Dedifferentiated amniotic fluid mesenchymal stem cell (primary cell): ENCODE measurements around the gene LRMDA.

Source experiments
- DNase-seq: peaks from one replicate; pipeline ENCODE4 v3.0.0-alpha.2; 2016; ENCODE audit errors: extremely low spot score

LRMDA gene

DNA sequence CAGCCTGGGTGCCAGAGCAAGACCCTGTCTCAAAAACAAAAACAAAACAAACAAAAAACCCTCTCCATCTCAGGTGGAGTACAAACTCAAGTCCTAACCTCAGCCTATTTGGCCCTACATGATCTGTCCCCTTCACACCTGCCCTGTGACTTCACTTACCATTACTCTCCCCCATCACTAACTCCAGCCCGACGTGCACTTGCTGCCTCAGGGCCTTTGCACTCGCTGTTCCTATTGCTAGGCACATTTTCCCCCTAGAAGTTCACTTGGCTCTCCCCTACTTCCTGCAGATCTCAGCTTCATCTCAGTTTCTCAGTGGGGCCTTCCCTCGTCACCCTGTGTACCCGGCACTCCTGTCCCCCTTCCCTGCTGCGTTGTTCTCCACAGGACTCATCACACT lies 8.5 kb upstream of the LRMDA start:
- DNase-seq = no peak

DNA sequence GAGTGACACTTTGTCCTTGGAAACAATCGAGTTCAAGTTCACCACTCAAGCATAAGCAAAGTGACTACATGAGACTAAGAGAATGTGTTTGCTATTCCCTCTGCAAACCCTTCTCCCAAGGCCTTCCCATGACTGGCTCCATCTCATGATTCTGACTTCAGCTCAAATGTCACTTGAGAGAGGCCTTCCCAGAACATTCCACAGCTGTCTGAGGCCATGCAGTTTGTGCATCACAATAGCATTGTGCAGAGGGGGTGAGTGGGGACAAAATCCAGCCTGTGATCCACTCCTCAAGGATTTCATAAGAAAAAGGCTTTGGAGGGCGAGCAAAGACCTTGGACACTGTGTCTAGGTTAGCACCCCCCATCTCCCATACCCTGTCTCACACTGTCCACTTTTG lies 6.9 kb upstream of the LRMDA start:
- no peak for DNase-seq

DNA sequence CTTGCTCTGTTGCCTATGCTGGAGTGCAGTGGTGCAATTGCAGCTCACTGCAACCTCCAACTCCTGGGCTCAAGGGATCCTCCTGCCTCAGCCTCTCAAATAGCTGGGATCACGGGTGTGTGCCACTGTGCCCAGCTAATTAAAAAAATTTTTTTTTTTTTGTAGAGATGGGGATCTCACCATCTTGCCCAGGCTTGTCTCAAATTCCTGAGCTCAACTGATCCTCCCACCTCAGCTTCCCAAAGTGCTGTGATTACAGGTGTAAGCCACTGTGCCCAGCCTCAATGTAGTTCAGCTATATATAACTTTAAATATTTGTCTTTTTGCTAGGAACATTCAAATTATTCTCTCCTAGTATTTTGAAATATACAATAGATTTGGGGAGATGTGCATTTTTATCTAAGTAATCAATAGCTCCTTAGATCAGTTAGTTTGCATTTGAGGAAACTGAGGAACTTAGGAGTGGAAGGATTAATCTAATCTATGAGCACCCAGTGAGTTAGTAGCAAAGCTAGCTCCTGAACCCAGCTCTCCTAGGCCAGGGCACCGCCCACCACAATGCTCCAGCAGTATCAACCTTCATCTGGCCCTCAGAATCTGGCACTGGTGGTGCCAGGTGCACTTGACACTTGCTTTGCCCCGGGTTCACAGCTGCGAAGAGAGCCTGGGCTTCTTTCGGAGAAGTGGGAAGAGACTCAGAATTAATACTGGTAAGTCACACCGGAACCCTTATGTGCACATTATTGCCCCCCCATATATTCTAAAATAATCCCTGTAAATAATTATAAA lies 5.9 kb upstream of the LRMDA start:
- DNase-seq = no peak

DNA sequence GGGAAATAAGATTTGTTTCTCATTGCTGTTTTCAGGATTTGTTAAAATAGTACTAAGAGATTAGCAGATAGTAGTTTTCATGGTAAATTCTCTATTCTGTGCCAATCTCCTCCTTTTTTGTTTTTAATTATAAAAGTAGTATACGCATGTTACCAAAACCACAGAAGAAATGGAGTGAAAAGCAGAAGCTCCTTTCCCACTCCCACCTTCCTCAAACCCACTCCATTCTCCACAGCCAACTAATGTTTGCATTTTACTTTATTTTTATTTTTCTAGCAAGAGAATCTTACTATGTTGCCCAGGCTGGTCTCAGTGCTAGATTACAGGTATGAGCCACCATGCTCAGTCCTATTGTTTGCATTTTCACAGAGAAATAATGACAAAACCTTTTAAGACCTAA lies 4.5 kb upstream of the LRMDA start:
- no peak for DNase-seq

DNA sequence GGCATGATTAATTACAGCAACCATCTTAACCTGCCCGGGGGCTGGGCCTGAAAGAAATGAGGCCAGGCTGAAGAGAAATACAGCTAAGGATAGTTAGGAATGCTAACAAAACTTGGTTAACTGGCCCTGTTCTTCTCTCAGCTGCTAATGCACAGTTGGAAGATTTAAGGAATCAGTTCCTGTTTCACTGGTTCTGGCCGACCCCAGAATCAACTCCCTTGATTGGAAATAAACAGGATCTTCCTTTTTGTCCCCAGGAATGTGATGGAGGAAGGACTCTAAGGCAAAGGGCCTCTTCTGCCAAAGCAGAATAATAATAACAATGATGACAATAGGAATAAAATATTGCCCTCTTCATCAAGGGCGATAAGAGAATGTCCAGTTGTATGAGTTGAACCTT lies 3.5 kb upstream of the LRMDA start:
- DNase-seq = no peak

DNA sequence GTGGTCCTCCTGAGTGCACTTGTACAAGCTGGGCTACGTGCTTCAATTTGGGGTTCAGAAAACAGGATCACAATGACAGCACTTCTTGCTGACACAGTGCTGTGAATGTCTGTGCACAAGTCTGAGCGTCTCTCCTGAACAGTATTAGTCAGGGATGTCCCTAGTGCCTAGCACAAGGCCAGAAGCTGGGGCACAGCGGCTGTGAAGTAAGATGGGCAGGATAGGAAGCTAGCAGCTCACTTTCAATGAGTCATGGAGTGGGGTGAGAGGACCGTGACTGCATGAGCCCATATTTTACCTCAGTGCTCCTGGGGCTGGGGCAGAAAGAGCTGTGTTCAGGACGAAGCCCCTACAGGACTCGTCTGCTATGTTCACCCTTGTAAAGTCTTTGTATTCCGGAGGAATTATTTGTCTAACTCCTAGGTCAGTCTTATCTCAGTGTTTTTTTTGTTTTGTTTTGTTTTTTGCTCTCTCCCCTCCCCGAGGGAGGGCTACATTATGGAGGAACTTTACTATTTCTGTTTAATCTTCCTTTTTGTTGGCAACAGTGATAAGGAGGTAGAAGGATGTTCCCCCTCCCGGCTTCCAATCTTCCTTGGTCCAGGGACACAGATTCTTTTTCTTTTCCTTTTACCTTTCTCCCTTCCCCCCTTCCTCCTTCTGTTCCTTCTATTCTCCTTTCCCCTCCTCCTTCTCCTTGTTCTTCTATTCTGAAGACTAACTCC lies 2.8 kb upstream of the LRMDA start:
- DNase-seq = no peak

DNA sequence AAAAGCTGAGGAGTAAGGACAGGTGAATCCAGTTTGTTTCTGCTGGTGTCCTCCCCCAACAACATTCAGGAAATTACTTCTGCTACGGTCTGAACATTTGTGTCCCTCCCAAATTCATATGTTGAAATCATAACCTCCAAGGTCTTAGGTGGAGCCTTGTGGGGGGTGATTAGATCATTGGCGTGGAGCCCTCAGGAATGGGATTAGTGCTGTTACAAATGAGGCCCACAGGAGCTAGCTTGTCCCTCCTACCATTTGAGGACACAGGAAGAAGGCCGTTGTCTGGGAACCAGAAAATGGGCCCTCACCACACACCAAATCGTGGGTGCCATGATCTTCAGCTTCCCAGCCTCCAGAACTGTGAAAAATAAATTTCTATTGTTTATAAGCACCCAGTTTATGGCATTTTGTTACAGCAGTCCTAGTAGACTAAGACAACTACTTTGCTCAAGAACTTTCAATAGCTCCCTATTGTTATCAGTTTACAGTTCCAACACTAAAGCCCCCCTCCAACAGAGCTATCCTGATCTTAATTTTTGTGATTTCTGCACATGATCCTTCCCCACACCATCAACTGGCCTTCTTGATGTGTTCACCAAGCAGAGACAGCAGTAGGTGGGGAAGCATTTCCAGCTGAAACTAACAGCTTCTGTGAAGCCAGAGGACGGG lies 2.1 kb upstream of the LRMDA start:
- DNase-seq = no peak

DNA sequence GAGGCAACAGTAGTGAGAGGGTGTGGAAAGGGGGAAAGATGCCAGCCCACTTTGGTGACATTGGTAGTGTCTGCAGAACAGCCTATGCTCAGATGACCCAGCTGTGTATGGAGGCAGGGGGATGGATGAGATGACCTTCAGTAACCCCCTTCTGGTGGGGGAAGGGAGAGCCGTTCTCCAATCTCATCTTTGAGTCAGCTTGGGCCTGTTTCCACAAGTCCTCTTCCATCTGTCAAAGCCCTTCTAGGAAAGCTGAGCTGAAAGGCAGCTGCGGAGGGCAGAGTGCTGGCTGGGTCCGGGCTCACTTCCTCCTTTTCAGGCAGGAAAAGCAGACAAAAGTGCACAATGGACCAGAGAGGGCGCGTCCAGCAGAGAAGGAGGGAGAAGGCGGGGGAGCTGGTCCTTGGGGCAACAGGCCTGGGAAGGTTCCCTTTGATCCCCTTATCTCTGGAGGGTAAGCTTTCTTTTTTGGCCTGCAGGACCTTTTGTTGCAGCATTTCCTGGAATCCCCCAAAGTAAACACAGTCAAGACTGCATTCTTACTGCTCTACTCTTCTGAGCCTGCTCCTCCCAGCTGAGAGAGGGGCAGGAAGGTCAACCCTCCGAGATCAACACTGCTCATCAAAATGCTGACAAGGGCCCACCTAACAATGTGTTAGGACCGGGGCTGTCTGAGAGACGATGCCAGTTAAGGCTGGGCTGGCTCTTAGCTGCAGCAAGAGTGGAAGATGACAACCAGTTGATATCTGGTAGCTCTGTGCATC lies 1.2 kb upstream of the LRMDA start:
- no peak for DNase-seq

DNA sequence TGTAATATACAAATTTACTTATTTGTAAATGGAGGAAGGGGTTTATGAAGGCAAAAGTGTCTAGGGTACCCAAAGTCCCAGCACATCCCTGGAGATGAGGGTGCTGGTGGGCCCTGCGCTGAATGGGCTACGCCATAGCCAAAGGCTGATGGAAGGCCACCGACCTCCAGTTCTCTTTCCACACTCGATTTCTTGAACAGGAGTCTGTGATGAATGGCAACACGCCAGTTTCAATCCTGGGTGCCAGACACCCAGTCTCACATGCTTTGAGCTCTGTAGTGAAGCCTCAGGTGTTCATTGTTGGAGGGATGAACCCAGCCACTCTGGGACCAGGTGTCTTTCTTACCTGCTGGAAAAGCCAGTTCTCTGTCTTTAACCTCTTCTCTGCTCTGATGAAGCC lies 752 bp downstream of the LRMDA start:
- no peak for DNase-seq

DNA sequence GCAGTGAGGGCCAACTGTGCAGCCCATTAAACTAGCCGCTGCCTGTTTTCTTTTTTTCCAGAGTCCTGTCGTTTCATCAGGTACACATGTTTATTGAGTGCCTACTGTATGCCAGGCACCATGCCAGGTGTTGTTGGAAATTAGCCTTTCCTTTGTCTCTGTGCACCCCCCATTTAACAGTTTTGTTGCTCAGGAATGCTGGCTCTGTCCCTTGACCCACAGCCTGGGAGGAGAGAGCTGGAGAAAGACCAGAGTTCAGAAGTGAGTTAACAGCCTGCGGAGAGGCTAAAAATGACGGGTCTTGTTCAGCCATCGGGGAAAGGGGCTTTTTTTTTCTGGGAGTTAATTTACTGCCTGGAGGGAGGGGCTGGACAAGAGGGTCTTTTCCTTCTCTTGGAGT lies 1.3 kb downstream of the LRMDA start:
- no peak for DNase-seq

DNA sequence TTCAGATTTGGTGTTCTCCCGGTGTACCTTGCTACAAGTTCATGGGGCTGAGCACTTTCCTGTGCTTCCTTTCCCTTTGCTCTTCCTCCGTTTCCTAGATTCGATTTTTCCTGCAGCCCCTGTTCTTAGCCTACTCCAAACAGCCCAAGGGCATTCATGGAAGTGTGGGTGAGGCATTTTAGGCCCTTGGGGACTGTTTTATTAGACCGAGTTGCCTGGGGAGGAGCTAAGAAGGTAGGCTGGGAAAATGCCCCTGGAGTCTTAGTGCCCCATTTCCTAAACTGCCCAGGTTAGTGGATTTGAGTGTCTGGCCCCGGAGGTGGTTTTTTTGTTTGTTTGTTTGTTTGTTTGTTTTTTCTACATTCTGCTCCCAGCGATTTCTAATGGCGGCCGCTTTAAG lies 1.8 kb downstream of the LRMDA start:
- DNase-seq = no peak

DNA sequence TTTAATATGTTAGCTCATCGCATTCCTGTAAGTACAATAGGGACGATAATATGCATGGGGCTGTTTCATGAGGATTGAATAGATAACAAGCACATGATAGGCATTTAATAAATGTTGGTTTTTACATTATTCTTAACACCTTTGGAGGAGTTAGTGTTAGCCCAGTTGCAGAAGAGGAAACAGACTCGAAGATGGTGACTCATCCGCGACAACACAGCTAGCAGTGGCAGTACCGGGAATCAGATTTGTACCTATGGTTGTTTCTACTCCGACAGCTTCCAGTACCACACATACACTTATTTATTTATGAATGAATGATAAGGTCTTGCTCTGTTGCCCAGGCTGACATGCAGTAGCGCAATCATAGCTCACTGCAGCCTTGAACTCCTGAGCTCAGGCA lies 2.9 kb downstream of the LRMDA start:
- no peak for DNase-seq

DNA sequence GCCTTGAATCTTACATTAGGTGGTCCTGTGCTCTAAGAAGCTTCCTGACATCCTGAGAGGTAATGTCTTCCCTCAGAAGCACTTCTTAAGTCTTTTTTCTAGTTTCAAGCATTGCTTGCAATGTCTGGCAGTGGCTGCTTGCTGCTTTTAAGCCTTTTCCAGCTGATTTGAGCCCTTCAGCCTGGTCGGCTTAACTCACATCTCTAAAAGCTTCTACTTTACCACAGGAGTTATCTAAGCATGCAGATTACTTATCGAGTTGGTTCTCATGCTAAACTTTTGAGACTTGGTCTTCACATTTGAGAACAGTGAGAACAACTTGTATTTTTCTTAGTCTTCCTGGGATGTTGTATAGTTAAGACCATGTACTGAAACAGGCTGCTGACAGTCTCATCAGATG lies 3.9 kb downstream of the LRMDA start:
- DNase-seq = no peak

DNA sequence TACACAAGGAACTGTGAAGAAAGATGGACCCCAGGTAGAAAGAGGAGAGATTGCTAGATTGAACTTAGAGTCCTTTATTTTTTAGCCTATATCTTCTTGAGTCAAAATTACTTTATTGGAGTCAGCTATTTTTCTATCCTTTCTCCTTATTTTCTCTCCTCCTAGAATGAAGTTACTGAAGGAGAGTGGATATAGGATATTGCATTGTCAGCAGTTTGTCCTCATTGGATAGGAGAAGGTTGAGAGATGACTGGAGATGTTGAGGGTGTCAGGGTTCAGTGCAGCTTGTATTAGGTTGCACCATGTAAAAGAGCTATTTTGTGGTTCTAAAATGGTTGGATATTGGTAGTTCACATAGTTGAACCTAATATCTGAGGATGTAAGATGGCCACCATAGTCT lies 5.5 kb downstream of the LRMDA start:
- no peak for DNase-seq

DNA sequence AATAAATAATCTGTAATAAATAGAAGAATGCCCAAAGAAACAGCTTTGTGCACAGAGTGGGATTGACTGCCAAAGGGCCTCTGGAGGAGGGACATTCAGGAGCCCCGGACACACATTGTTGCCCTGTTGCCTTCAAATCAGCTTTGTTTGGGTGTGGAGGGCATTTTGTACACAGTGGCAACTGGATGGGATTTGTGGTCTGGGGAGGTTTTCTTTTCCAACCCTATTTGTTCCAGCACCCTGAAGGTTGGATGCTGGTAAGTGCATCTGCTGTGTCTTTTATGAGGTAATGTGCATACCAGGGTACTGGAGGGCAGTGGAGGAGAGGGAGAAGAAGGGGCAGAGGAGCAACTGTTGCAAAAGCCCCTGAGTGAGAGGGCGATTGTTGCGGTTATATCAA lies 6.3 kb downstream of the LRMDA start:
- no peak for DNase-seq

DNA sequence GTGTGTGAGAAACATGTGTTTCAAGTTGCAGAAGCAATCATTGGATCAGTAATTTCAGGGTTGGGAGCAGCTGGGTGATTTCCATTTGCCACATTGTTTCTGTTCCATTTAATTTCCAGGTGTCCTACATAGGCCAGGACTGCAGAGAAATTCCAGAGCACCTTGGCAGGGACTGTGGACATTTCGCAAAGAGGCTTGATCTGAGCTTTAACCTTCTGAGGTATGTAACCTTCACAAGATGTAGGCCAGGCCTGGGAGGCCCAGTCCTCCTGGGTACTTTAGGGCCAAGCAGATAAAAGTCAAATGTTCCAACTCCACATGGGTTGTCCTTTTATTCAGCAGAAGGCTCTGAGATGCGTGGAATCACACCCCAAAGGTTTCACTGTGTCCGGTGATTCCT lies 6.9 kb downstream of the LRMDA start:
- no peak for DNase-seq

DNA sequence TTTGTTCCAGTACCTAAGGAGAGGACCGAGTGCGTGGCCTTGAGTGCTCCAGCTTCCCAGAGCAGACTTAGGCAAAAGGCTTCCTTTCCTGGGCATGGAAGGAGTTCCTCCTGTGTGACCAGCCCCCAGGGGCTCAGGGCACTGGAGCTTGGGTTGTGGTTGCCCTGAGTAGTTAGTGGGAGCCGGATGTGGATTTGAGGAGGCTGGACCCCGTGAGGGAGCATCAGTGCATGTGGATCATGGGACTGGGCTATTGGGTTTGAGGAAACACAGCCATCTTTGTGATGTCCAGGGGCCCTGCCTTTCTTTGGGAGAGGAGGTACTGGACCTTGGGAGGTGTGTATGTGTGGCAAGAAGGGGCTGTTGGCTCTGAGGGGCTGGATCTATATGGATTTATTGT lies 8.4 kb downstream of the LRMDA start:
- DNase-seq = no peak

DNA sequence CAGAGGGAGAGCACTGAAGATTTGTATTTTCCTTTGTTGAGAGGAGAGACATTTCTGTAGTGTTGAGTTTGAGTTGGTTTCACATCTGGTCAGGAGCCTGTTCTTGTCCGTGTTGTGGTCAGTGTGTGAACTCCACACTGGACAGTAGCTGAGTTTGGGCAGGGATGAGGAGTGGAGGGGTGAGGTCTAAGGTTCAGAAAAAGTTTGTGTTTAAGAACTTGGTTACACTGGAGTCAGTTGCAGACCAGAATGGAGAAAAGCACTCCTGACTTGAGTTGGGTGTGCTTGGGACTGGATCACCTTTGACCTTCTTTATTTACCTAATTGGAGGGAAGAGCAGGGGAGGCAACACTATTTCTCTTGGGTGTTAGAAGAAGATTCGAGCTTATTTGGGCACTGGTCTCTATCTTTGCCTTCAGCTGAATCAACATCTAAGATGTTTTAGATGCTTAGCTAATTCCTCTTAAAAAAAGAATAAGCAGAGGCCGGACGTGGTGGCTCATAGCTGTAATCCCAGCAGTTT lies 8.9 kb downstream of the LRMDA start:
- no peak for DNase-seq

DNA sequence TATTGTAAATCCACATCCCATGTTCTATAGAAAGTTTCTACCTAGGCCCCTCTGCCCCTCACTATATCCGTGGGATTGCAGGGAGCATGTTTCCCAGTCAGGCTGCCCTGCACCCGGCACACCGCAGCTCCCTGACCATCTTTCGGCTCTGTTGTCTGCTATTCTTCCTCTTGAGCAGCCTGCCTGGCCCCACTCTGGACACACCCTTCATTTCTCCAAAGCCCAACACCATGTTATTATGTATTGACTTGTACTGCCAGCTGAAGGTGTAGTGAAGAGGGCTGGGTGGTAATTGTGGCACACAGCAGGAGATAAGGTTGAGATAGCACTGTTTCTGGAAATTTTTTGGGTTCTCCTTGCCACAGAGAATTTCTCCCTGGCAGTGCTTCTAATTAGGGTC lies 9.8 kb downstream of the LRMDA start:
- DNase-seq = no peak

DNA sequence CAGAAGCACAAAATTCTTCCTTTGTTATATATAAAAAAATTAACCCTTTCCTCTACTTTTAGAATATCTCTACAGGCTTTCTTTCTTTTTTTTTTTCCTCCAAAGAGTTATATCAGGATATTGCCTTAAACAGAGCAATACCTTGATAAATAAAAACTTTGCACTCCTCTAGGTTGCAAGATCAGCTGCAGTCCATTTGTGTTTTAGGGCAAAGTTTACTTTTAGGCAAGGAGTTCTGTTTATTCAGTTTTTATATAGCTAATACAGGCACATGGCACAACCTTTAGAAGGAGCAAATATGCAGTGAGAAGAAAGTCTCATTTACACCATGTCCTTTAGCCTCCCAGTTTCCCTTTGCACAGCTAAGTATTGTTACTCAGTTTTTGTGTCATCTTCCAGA lies 10.3 kb downstream of the LRMDA start:
- DNase-seq = no peak

DNA sequence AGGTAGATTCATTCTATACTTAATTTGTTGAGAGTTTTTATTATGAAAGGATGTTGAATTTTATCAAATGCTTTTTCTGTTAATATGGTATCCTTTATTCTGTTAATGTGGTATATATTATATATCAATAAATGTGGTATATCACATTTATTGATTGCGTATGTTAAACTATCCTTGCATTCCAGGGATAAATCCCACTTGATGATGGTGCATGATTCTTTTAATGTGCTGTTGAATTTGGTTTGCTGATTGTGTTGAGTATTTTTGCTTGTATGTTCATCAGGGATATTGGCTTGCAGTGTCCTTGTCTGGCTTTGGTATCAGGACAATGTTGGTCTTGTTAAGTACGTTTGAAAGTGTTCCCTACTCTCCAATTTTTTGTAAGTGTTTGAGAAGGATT lies 11.9 kb downstream of the LRMDA start:
- DNase-seq = no peak

DNA sequence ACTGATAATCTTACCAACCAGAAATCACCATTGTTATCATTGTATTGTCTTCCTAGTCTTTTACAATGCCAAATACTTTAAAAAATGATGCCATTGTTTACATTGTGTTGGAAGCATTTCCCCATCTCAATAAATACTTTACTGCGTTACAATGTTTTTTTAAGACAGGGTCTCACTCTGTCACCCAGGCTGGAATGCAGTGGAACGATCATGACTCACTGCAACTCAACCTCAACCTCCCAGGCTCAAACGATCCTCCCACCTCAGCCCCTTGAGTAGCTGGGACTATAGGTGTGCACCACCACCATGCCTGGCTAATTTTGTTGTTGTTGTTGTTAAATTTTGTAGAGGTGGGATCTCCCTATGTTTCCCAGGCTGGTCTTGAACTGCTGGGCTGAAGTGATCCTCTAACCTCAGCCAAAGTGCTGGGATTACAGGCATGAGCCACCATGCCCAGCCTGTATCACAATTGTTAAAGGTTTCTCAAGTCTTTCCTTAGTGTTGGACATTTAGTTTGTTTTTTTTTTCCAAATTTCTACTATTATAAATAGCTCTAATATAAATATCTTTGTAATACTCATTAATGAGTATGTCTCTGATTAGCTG lies 13.5 kb downstream of the LRMDA start:
- no peak for DNase-seq
